HepG2 (cell line): Measurements from ENCODE around the gene PA2G4. TPM values are rescaled to one million over a fixed set of nuclear protein-coding genes. Genes with fewer than 3 reads are reported as not detected.

Source experiments
- JUN ChIP-seq: sonication (generic); formaldehyde crosslinking; IDR thresholded peaks from 2 replicates; pipeline ENCODE4 v1.4.0; 2020; ENCODE audit warnings: mild to moderate bottlenecking, missing genetic modification reagents
- SETDB1 ChIP-seq: sonication (generic); formaldehyde crosslinking; IDR thresholded peaks from 2 replicates; pipeline ENCODE4 v1.5.1; 2020; ENCODE audit warnings: missing genetic modification reagents, mild to moderate bottlenecking, borderline replicate concordance
- SP1 ChIP-seq, 2 experiments: fragments of 450-650 bp in 1 of 2; sonication (generic) in 1 of 2; formaldehyde crosslinking in 1 of 2; IDR thresholded peaks; 2 replicates each; pipeline versions ENCODE4 v1.4.0 to v1.6.1; 2016 to 2020; ENCODE audit warnings: missing genetic modification reagents in 1 of 2
- ZNF530 ChIP-seq: sonication (generic); formaldehyde crosslinking; IDR thresholded peaks from 2 replicates; pipeline ENCODE4 v1.5.0; 2020; ENCODE audit warnings: low read depth, mild to moderate bottlenecking, missing genetic modification reagents
- ZNF550 ChIP-seq: sonication (generic); formaldehyde crosslinking; IDR thresholded peaks from 2 replicates; pipeline ENCODE4 v1.4.0; 2020; ENCODE audit warnings: mild to moderate bottlenecking, missing genetic modification reagents, borderline replicate concordance
- ZNF607 ChIP-seq: sonication (generic); formaldehyde crosslinking; IDR thresholded peaks from 2 replicates; pipeline ENCODE4 v1.5.1; 2020; ENCODE audit warnings: missing genetic modification reagents, mild to moderate bottlenecking, borderline replicate concordance
- ZNF652 ChIP-seq: IDR thresholded peaks from 2 replicates; pipeline ENCODE4 v1.6.1; 2016; ENCODE audit warnings: low read depth, borderline replicate concordance
- ZNF841 ChIP-seq: sonication (generic); formaldehyde crosslinking; IDR thresholded peaks from 2 replicates; pipeline ENCODE4 v1.8.1; 2023; ENCODE audit warnings: missing genetic modification reagents, borderline replicate concordance
- polyA plus RNA-seq, 8 experiments: library from polyadenylated mRNA; depleted of rRNA in 3 of 8; stranded (reverse) in 7 of 8; unstranded in 1 of 8; fragments of >200 nt; fragmentation: Illumina TruSeq in 4 of 8; extraction: Trizol in 4 of 8; gene quantifications; 2 replicates each; pipeline versions ENCODE4 v1.2.1 to v1.2.3, GENCODE V29; 2011 to 2016; ENCODE audit warnings: low read depth in 4 of 8, missing spikeins in 1 of 8, mixed read lengths in 1 of 8; ENCODE audit not compliant: insufficient read depth in 1 of 8
- total RNA-seq, 5 experiments: library from RNA; depleted of rRNA; stranded (reverse); fragments of >200 nt; fragmentation: Illumina TruSeq; extraction: Trizol; gene quantifications; 2 replicates each; pipeline ENCODE4 v1.2.3, GENCODE V29; 2016; ENCODE audit warnings: low read depth in 1 of 5
- TF ChIP-seq, protein P1 (sequence below): sonication (generic); formaldehyde crosslinking; IDR thresholded peaks from 2 replicates; pipeline ENCODE4 v1.5.0; 2020; ENCODE audit warnings: missing genetic modification reagents, mild to moderate bottlenecking, borderline replicate concordance
- TF ChIP-seq, protein P2 (sequence below): sonication (generic); formaldehyde crosslinking; IDR thresholded peaks from 2 replicates; pipeline ENCODE4 v1.9.0; 2022; ENCODE audit warnings: low read depth, missing genetic modification reagents
- TF ChIP-seq, protein P3 (sequence below): IDR thresholded peaks from 2 replicates; pipeline ENCODE4 v1.6.1; 2016; ENCODE audit warnings: mild to moderate bottlenecking
- TF ChIP-seq, protein P4 (sequence below): fragments of 450-650 bp; IDR thresholded peaks from 2 replicates; pipeline ENCODE4 v1.6.1; 2016
- TF ChIP-seq, protein P5 (sequence below): sonication (generic); formaldehyde crosslinking; IDR thresholded peaks from 2 replicates; pipeline ENCODE4 v1.4.0; 2020; ENCODE audit warnings: missing genetic modification reagents

The PA2G4 gene
- total and polyA plus RNA-seq, 2 of the 13 experiments (the other 11 are each of a cell fraction or from before 2014, with no cell fraction given), result 147 to 240 TPM

DNA sequence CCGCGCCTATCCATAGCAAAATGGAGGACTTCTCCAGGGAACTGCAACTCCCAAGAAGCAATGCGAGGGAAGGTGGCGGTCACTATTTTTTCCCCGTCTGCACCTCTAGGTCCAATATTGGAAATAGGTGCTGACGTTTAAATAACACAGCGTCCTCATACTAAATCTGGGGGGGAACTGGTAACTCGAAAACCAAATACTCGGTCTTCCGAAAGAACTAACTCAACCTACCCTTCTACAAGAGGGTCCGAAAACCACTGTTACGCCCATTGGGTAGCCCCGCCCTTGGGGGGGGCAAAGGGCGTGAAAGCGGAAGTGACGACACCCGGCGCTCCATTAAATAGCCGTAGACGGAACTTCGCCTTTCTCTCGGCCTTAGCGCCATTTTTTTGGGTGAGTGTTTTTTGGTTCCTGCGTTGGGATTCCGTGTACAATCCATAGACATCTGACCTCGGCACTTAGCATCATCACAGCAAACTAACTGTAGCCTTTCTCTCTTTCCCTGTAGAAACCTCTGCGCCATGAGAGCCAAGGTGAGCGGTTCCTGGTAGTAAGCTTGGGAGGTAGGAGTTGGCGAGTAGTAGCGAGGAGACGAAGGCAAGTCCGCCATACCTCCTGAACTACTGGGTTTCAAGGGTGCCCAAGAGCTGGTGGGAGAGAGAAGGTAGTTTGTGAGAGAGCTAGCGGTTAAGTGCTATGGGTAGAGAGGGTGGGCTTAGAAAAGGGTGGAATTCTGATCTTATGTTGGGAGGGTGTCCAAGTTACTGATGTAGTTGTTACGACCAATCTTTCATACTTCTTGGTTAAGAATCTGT is 12.1 kb downstream of the PA2G4 start, which contains the start of gene RPL41 (continued):
- TF ChIP-seq, protein P1, sequence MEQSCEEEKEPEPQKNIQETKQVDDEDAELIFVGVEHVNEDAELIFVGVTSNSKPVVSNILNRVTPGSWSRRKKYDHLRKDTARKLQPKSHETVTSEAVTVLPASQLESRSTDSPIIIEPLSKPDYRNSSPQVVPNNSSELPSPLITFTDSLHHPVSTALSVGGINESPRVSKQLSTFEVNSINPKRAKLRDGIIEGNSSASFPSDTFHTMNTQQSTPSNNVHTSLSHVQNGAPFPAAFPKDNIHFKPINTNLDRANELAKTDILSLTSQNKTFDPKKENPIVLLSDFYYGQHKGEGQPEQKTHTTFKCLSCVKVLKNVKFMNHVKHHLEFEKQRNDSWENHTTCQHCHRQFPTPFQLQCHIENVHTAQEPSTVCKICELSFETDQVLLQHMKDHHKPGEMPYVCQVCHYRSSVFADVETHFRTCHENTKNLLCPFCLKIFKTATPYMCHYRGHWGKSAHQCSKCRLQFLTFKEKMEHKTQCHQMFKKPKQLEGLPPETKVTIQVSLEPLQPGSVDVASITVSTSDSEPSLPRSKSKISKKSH (CRISPR knock-in tag), result no peak
- TF ChIP-seq ZNF550 (CRISPR knock-in tag) (no peak), JUN (CRISPR knock-in tag) (0 out of 2 replicates have a peak, but pooled peaks have one; percentile 45), ZNF841 (no peak), SETDB1 (CRISPR knock-in tag) (no peak), ZNF530 (CRISPR knock-in tag) (no peak), SP1 (IDR thresholded peaks at IDR 0.05) (no peak), SP1 (CRISPR knock-in tag; IDR thresholded peaks at IDR 0.05) (peak; percentile 88), ZNF652 (CRISPR knock-in tag) (no peak), ZNF607 (no peak; the same call in 1 of the 2 replicates)
- TF ChIP-seq, protein P2, sequence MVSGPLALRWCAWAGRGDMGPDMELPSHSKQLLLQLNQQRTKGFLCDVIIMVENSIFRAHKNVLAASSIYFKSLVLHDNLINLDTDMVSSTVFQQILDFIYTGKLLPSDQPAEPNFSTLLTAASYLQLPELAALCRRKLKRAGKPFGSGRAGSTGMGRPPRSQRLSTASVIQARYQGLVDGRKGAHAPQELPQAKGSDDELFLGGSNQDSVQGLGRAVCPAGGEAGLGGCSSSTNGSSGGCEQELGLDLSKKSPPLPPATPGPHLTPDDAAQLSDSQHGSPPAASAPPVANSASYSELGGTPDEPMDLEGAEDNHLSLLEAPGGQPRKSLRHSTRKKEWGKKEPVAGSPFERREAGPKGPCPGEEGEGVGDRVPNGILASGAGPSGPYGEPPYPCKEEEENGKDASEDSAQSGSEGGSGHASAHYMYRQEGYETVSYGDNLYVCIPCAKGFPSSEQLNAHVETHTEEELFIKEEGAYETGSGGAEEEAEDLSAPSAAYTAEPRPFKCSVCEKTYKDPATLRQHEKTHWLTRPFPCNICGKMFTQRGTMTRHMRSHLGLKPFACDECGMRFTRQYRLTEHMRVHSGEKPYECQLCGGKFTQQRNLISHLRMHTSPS (CRISPR knock-in tag), result no peak
- TF ChIP-seq, protein P3, sequence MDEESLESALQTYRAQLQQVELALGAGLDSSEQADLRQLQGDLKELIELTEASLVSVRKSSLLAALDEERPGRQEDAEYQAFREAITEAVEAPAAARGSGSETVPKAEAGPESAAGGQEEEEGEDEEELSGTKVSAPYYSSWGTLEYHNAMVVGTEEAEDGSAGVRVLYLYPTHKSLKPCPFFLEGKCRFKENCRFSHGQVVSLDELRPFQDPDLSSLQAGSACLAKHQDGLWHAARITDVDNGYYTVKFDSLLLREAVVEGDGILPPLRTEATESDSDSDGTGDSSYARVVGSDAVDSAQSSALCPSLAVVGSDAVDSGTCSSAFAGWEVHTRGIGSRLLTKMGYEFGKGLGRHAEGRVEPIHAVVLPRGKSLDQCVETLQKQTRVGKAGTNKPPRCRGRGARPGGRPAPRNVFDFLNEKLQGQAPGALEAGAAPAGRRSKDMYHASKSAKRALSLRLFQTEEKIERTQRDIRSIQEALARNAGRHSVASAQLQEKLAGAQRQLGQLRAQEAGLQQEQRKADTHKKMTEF (CRISPR knock-in tag), result peak; percentile 85
- TF ChIP-seq, protein P4, sequence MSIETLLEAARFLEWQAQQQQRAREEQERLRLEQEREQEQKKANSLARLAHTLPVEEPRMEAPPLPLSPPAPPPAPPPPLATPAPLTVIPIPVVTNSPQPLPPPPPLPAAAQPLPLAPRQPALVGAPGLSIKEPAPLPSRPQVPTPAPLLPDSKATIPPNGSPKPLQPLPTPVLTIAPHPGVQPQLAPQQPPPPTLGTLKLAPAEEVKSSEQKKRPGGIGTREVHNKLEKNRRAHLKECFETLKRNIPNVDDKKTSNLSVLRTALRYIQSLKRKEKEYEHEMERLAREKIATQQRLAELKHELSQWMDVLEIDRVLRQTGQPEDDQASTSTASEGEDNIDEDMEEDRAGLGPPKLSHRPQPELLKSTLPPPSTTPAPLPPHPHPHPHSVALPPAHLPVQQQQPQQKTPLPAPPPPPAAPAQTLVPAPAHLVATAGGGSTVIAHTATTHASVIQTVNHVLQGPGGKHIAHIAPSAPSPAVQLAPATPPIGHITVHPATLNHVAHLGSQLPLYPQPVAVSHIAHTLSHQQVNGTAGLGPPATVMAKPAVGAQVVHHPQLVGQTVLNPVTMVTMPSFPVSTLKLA, result 0 out of 2 replicates have a peak, but pooled peaks have one; percentile 10
- TF ChIP-seq, protein P5, sequence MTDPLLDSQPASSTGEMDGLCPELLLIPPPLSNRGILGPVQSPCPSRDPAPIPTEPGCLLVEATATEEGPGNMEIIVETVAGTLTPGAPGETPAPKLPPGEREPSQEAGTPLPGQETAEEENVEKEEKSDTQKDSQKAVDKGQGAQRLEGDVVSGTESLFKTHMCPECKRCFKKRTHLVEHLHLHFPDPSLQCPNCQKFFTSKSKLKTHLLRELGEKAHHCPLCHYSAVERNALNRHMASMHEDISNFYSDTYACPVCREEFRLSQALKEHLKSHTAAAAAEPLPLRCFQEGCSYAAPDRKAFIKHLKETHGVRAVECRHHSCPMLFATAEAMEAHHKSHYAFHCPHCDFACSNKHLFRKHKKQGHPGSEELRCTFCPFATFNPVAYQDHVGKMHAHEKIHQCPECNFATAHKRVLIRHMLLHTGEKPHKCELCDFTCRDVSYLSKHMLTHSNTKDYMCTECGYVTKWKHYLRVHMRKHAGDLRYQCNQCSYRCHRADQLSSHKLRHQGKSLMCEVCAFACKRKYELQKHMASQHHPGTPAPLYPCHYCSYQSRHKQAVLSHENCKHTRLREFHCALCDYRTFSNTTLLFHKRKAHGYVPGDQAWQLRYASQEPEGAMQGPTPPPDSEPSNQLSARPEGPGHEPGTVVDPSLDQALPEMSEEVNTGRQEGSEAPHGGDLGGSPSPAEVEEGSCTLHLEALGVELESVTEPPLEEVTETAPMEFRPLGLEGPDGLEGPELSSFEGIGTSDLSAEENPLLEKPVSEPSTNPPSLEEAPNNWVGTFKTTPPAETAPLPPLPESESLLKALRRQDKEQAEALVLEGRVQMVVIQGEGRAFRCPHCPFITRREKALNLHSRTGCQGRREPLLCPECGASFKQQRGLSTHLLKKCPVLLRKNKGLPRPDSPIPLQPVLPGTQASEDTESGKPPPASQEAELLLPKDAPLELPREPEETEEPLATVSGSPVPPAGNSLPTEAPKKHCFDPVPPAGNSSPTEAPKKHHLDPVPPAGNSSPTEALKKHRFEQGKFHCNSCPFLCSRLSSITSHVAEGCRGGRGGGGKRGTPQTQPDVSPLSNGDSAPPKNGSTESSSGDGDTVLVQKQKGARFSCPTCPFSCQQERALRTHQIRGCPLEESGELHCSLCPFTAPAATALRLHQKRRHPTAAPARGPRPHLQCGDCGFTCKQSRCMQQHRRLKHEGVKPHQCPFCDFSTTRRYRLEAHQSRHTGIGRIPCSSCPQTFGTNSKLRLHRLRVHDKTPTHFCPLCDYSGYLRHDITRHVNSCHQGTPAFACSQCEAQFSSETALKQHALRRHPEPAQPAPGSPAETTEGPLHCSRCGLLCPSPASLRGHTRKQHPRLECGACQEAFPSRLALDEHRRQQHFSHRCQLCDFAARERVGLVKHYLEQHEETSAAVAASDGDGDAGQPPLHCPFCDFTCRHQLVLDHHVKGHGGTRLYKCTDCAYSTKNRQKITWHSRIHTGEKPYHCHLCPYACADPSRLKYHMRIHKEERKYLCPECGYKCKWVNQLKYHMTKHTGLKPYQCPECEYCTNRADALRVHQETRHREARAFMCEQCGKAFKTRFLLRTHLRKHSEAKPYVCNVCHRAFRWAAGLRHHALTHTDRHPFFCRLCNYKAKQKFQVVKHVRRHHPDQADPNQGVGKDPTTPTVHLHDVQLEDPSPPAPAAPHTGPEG (CRISPR knock-in tag), result no peak
